NCI-H526 treated with DMSO at 0.1 percent for 48 hours (cell line): ENCODE measurements around the gene IGF2BP3.
"Not testable (repeated sequence)": the region's sequence is repeated elsewhere in the genome, so short reads cannot be mapped to it uniquely, and the experiment has no call there.

Source experiments
- DNase-seq: peaks from one replicate; lab custom pipeline; 2025; lab: John Stamatoyannopoulos, UW

The IGF2BP3 gene

DNA sequence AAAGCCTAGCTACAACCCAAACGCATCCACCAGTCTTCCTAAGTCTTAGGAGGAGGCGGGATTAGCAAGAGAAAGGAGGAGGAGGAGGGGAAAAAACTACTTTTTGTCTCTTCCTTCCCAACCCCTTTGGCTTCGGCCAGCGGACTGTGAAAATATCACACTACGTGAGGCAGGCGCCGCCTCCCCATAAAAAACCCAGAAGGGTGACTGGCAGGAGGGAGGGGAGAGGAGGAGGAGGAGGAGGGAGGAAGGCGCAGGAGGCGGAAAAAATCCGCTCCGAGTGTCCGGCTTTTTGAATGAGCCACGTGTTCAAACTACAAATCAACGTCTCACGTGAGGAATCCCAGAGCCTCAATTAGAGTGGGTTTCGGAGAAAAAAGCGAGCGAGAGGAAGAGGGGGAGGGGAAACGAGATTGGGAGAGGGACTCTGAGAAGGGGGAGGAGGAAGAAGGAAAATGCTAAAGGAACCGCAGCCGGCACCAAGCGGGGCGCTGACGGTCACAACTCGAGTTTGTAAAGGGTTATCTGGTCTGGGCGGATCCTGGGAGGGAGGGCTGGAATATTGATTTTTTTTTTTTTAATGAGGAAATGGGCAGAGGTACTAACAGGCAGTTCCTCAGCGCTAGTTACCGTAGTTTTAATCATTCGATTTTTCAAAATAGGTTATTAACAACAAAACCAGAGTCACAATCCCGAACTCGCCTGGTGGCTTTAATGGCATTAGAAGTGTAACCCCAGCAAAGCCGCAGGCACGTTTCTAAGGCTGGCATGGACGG is at the start of gene IGF2BP3:
Gene IGF2BP3, minus strand, starts transcription at position 162 of the 776 bp plus-strand sequence. CDS start 381 bp downstream, outside the sequence.
- peak; percentile 92 for DNase-seq

DNA sequence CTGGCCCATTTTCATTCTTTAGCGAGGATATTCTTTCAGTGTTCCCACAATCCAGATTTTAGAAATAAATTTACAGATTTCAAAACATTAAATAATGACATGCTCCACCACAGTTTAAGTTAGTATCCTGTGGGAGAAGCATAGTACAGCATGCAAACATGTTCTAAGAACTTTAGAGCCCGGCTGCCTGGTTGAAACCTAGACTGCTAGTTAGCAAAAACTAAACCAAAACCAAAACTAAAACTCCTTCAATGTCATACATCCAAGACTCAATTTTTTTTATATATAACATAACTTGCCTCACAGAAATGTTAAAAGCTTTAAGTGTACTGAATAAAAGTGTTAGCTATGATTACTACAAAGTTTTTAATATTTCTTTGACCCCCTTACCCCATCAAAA is 44.5 kb upstream of the IGF2BP3 start:
- DNase-seq, result no peak

DNA sequence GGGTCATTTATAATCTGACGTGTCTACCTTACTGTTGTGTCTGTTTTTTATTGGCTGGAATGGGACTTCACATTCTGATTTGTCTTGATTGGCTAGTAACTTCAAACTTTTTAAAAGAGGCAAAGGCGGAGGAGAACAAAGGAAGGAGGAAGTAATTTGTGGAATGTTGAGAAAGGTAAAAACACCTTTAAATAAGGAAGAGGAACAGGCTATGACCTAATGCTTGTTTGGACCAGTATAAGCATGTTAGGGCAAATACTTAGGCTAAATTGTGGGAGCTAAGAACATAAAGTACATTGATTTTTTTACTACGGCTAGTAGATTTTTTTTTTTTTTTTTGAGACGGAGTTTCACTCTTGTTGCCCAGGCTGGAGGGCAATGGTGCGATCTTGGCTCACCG is 43.5 kb upstream of the IGF2BP3 start:
- not testable (repeated sequence) for DNase-seq

DNA sequence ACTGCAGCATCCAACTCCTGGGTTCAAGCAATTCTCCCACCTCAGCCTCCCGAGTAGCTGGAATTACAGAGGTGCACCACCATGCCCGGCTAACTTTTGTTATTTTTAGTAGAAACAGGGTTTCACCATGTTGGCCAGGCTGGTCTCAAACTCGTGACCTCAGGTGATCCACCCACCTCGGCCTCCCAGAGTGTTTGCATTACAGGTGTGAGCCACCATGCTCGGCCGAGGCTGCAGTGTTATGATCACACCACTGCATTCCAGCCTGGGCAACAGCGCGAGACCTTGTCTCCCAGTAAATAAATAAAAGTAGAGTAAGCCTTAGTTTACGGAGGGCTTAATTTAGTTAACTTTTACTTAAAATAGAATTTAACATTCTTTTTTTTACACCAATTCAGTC is 23.7 kb upstream of the IGF2BP3 start:
- no peak for DNase-seq

DNA sequence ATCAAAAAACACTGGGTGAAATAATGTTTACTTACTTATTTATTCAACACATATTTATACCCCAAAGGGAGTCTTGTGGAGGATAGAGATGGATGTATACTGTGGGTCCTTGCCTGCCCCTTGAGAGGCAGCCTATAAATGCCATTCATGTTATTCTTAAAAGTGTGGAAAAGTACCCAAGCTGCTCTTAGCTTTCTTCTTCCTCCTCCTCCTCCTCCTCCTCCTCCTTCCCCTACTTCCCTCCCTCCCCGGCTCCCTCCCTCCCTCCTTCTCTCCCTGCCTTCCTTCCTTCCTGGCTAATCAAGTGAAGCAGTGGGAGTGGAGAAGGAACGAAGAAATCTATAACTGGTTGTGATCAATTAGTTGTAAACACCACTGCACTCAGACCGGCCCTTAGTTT is 21.2 kb upstream of the IGF2BP3 start:
- no peak for DNase-seq

DNA sequence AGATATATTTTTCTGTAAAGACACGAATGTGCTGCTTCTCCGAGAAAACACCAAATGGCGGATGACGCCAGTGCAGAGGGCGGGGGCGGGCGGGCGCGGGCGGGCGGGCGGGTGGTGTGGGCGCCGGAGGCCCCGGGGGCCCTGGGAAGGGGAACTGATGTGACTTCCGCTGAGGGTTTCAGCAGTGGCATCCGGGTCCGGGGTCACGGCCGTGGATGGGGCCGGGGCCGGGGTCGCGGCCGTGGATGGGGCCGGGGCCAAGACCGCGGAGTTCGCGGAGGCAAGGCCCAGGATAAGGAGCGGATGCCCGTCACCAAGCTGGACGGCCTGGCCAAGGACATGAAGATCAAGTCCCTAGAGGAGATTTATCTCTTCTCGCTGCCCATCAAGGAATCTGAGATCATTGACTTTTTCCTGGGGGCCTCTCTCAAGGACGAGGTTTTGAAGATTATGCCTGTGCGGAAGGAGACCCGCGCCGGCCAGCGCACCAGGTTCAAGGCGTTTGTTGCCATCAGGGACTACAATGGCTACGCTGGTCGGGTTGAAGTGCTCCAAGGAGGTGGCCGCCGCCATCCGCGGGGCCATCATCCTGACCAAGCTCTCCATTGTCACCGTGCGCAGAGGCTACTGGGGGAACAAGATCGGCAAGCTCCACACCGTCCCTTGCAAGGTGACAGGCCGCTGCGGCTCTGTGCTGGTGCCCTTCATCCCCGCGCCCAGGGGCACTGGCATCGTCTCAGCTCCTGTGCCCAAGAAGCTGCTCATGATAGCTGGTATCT is 20.3 kb upstream of the IGF2BP3 start:
- no peak for DNase-seq

DNA sequence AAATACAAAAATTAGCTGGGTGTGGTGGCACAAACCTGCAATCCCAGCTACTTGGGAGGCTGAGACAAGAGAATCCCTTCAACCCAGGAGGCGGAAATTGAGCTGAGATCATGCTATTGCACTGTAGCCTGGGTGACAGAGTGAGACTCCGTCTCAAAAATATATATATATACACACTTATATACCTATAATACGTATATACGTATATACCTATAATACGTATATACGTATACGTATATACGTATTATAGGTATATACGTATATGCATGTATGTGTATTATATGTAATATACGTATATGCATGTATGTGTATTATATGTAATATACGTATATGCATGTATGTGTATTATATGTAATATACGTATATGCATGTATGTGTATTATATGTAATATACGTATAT is 18.4 kb upstream of the IGF2BP3 start:
- DNase-seq, result not testable (repeated sequence)

DNA sequence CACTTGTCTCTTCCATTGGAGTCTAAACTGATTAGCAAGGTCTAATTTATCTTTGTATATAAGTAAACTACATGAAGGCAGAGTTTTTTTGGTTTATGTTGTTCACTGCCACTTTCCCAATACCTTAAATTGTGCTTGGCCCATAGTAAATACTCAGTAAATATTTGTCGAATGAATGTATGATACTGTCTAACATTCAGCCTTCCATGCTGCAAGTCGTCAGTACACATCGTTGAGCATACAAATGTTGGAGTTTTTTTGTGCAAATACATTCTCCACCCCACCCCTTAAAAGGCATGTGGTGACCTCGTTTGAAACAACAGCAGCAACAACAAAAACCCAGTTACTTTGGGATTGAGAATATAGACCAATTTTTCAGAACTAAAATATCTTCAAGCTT is 17.4 kb upstream of the IGF2BP3 start:
- DNase-seq, result no peak

- DNase-seq, result no peak
Measured at GRCh38 chr7:23486002-23486773, 15.9 kb upstream of the IGF2BP3 start.

GRCh38 chr7:23482686-23483085 is 12.4 kb upstream of the IGF2BP3 start:
- DNase-seq, result no peak

DNA sequence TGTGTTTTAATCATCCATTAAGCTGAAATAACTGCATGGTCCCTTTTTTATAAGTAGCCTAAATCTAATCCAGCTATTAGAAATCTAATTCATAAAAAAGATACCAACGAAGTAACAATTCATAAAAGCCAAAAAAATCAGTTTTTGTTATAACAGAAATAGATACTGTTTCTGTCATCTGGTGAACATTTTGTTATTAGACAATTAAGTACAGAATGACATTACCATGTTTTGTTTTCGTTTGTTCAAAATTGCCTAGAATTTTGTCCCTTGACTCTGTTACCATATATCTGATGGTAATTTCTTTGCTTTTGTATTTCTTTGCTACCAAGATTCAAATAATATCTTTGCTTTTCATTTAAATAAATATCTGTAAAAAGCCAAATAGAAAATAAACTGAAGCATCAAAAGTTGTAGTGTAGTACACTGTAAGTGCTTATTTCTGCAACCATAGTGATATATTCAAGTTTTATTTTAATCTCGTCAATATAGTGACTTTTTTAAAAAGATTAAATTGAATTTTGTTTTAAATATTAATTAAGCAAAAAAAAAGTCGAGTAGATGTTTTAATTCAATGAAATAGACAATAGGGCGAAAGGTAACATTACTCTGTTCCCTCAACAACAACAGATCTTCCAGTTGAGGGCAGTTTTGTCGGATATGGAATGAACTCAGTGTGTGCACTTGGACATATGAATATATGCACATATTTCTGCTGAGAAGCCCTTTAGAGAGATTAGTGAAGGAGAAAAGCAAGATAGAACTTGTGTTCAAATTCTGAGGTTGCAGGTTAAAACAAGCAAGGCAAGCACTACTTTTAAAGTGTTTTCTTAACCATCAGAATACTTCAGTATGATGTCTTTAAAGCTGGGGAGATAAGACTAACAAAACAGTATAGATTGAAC is 7.9 kb upstream of the IGF2BP3 start:
- no peak for DNase-seq

DNA sequence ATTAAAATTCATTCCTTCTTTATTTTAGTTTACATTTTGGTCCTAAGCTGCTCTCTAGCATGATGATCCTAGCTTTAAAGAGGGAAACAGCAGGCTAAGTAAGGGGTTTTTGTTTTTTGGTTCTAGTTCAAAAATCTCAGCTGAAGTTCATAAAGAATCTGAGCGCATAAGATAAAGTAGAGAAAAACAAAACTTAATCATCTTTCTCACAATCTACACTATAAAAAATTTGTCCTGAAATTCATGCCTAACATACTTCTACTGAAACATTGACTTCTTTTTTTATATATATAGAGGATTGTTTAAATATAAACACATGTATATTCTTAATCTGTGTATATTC is 6.8 kb upstream of the IGF2BP3 start:
- DNase-seq, result no peak

GRCh38 chr7:23476286-23477156 is 6.2 kb upstream of the IGF2BP3 start:
- peak; percentile 37 for DNase-seq

DNA sequence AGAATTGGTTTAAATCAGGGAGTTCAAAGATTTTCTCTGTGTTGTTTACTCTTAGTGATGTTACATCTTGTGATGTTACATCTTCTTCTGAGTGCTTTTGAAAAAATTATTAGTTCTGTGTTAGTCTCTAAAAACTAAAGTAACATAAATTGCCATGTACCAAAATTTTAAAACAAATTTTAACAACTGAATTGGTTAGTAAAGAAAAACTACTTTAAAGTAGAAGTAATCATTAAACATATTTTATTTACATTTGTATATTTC is 5.2 kb upstream of the IGF2BP3 start:
- no peak for DNase-seq

GRCh38 chr7:23474829-23475575 is 4.7 kb upstream of the IGF2BP3 start:
- no peak for DNase-seq

- peak; percentile 98 for DNase-seq
Measured at GRCh38 chr7:23474094-23474828, 4.0 kb upstream of the IGF2BP3 start.

- DNase-seq, result no peak
Measured at GRCh38 chr7:23473844-23474093, 3.5 kb upstream of the IGF2BP3 start.

GRCh38 chr7:23472956-23473843 is 2.9 kb upstream of the IGF2BP3 start:
- DNase-seq, result peak; percentile 63

GRCh38 chr7:23472556-23472955 is 2.3 kb upstream of the IGF2BP3 start:
- DNase-seq, result no peak
